H7 (cell line): ENCODE results near the gene WASHC3. TPM values are rescaled to one million over a fixed set of nuclear protein-coding genes. Genes with fewer than 3 reads are reported as not detected.
"Not testable (repeated sequence)": the region's sequence is repeated elsewhere in the genome, so short reads cannot be mapped to it uniquely, and the experiment has no call there.

Source experiments
- DNase-seq: peaks from one replicate; pipeline ENCODE4 v3.0.0; 2012
- H3K27me3 ChIP-seq: 2 replicates; pipeline ENCODE4 v1.6.0; 2011; ENCODE audit warnings: mild to moderate bottlenecking, low read length; ENCODE audit not compliant: control insufficient read depth, insufficient read depth
- H3K36me3 ChIP-seq: replicated peaks from 2 replicates; pipeline ENCODE4 v1.5.1; 2011; ENCODE audit warnings: low read length; ENCODE audit not compliant: control insufficient read depth, insufficient read depth
- H3K4me3 ChIP-seq: 2 replicates; pipeline ENCODE4 v1.5.1; 2011; ENCODE audit warnings: low read depth, mild to moderate bottlenecking, control low read depth, low read length, moderate library complexity; ENCODE audit not compliant: insufficient read depth
- total RNA-seq: library from RNA; depleted of rRNA; stranded (reverse); fragments of >200 nt; shearing (Covaris generic); gene quantifications from 2 replicates; pipeline ENCODE4 v1.2.3, GENCODE V29; 2014; rRNA removed

WASHC3 gene
- total RNA-seq: 9.8 and 13.6 TPM in 2 replicates

GRCh38 chr12:102061560-102062418 lies at the start of gene WASHC3:
WASHC3 (minus strand) TSS chr12:102061991; CDS start chr12:102061962, 29 bp downstream.
- Histone ChIP-seq H3K4me3 (peak within 1 kb of the TSS; percentile 64), H3K27me3 (no peaks in the 10 kb centered on the region; the same call in 1 of the 2 replicates), H3K36me3 (no peaks in the 10 kb centered on the region)
- DNase-seq: peak; percentile 84

- Histone ChIP-seq H3K36me3 (peaks cover 22% of the 10 kb centered on the region), H3K4me3 (no peak overlapping the region), H3K27me3 (no peaks in the 10 kb centered on the region)
- DNase-seq: no peak
Observed at GRCh38 chr12:102110782-102111181, 49.0 kb upstream of the WASHC3 start.

- DNase-seq: no peak
- H3K27me3 ChIP-seq: no peaks in the 10 kb centered on the region
- H3K36me3 ChIP-seq: peaks cover 24% of the 10 kb centered on the region
- no peak overlapping the region for H3K4me3 ChIP-seq
Observed at GRCh38 chr12:102107970-102108369, 46.2 kb upstream of the WASHC3 start.

- no peaks in the 10 kb centered on the region for H3K27me3 ChIP-seq
- H3K4me3 ChIP-seq: no peak overlapping the region
- H3K36me3 ChIP-seq: peaks cover 24% of the 10 kb centered on the region
- DNase-seq: no peak
Observed at GRCh38 chr12:102106905-102107304, 45.1 kb upstream of the WASHC3 start.

- Histone ChIP-seq H3K4me3 (no peak overlapping the region), H3K36me3 (peaks cover 3% of the 10 kb centered on the region), H3K27me3 (no peaks in the 10 kb centered on the region)
- no peak for DNase-seq
Observed at GRCh38 chr12:102096855-102097254, 35.1 kb upstream of the WASHC3 start.

GRCh38 chr12:102095677-102096263 lies 34.0 kb upstream of the WASHC3 start:
- H3K27me3 ChIP-seq: no peaks in the 10 kb centered on the region
- no peak overlapping the region for H3K4me3 ChIP-seq
- no peak for DNase-seq
- peaks cover 3% of the 10 kb centered on the region for H3K36me3 ChIP-seq

- H3K4me3 ChIP-seq: no peak overlapping the region
- H3K27me3 ChIP-seq: no peaks in the 10 kb centered on the region
- no peak for DNase-seq
- H3K36me3 ChIP-seq: peaks cover 1% of the 10 kb centered on the region
Observed at GRCh38 chr12:102093319-102093718, 31.5 kb upstream of the WASHC3 start.

GRCh38 chr12:102089228-102089835 lies 27.5 kb upstream of the WASHC3 start:
- H3K36me3 ChIP-seq, H3K27me3 ChIP-seq, DNase-seq, H3K4me3 ChIP-seq: not testable (repeated sequence)

- no peak for DNase-seq
- peaks cover 3% of the 10 kb centered on the region for H3K36me3 ChIP-seq
- H3K4me3 ChIP-seq: no peak overlapping the region
- no peaks in the 10 kb centered on the region for H3K27me3 ChIP-seq
Observed at GRCh38 chr12:102080842-102081241, 19.1 kb upstream of the WASHC3 start.

GRCh38 chr12:102072092-102072491 lies 10.3 kb upstream of the WASHC3 start:
- not testable (repeated sequence) for H3K27me3 ChIP-seq, DNase-seq, H3K36me3 ChIP-seq, H3K4me3 ChIP-seq

- Histone ChIP-seq H3K36me3 (no peaks in the 10 kb centered on the region; the same call in 1 of the 2 replicates), H3K4me3 (no peak overlapping the region), H3K27me3 (no peaks in the 10 kb centered on the region)
- DNase-seq: no peak
Observed at GRCh38 chr12:102069707-102070106, 7.9 kb upstream of the WASHC3 start.

- no peak overlapping the region for H3K4me3 ChIP-seq
- no peaks in the 10 kb centered on the region; the same call in 1 of the 2 replicates for H3K36me3 ChIP-seq
- no peaks in the 10 kb centered on the region for H3K27me3 ChIP-seq
- no peak for DNase-seq
Observed at GRCh38 chr12:102067574-102068258, 5.9 kb upstream of the WASHC3 start.

GRCh38 chr12:102064476-102064875 lies 2.7 kb upstream of the WASHC3 start:
- Histone ChIP-seq H3K4me3 (no peak overlapping the region), H3K36me3 (no peaks in the 10 kb centered on the region), H3K27me3 (no peaks in the 10 kb centered on the region; the same call in 1 of the 2 replicates)
- no peak for DNase-seq

- DNase-seq: no peak
- H3K27me3 ChIP-seq: no peaks in the 10 kb centered on the region; the same call in 1 of the 2 replicates
- H3K36me3 ChIP-seq: no peaks in the 10 kb centered on the region
- no peak overlapping the region for H3K4me3 ChIP-seq
Observed at GRCh38 chr12:102063069-102063468, 1.3 kb upstream of the WASHC3 start.
